ENCODE measurements around the gene CACNA1I.

DNA sequence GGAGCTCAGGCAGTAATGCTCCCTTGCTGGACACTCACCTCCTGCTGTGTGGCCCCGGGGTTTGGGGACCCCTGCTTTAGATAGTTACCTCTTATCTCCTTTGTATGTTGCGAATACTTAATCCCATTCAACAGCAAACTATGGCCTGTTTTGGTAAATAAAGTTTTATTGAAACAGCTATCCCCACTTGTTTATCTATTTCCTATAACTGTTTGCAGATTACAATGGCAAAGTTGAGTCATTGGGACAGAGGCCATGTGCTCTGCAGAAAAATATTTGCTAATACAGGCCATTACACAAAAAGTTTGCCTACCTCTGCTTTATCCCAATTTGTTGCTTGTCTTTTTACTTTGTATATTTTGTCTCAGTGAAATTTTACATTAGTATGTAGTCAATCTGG, 68.4 kb downstream of the CACNA1I start:
- TF ChIP-seq ZNF121 (tag by site-specific recombination; IDR thresholded peaks at IDR 0.05) = no peak
- TF ChIP-seq, protein P1, sequence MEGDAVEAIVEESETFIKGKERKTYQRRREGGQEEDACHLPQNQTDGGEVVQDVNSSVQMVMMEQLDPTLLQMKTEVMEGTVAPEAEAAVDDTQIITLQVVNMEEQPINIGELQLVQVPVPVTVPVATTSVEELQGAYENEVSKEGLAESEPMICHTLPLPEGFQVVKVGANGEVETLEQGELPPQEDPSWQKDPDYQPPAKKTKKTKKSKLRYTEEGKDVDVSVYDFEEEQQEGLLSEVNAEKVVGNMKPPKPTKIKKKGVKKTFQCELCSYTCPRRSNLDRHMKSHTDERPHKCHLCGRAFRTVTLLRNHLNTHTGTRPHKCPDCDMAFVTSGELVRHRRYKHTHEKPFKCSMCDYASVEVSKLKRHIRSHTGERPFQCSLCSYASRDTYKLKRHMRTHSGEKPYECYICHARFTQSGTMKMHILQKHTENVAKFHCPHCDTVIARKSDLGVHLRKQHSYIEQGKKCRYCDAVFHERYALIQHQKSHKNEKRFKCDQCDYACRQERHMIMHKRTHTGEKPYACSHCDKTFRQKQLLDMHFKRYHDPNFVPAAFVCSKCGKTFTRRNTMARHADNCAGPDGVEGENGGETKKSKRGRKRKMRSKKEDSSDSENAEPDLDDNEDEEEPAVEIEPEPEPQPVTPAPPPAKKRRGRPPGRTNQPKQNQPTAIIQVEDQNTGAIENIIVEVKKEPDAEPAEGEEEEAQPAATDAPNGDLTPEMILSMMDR (tag by site-specific recombination; IDR thresholded peaks at IDR 0.05) = no peak
- no peak for TF ChIP-seq REST (tag by site-specific recombination; IDR thresholded peaks at IDR 0.05)
- no peak for TF ChIP-seq ZNF248 (tag by site-specific recombination; IDR thresholded peaks at IDR 0.05)
- no peak for TF ChIP-seq ZNF660 (tag by site-specific recombination; IDR thresholded peaks at IDR 0.05)
- no peak for TF ChIP-seq KLF1 (tag by site-specific recombination; IDR thresholded peaks at IDR 0.05)
- no peak for TF ChIP-seq TCF7L2 (IDR thresholded peaks at IDR 0.05; ENCODE audit: borderline replicate concordance, low read depth, low read length)
- TF ChIP-seq ZNF426 (tag by site-specific recombination; IDR thresholded peaks at IDR 0.05) = no peak
- no peak for TF ChIP-seq KLF16 (tag by site-specific recombination; IDR thresholded peaks at IDR 0.05)
- TF ChIP-seq, protein P2, sequence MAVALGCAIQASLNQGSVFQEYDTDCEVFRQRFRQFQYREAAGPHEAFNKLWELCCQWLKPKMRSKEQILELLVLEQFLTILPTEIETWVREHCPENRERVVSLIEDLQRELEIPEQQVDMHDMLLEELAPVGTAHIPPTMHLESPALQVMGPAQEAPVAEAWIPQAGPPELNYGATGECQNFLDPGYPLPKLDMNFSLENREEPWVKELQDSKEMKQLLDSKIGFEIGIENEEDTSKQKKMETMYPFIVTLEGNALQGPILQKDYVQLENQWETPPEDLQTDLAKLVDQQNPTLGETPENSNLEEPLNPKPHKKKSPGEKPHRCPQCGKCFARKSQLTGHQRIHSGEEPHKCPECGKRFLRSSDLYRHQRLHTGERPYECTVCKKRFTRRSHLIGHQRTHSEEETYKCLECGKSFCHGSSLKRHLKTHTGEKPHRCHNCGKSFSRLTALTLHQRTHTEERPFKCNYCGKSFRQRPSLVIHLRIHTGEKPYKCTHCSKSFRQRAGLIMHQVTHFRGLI (tag by site-specific recombination; IDR thresholded peaks at IDR 0.05) = no peak

Data from HEK293 (cell line).